ENCODE results near the gene KYAT1.

The KYAT1 gene

GRCh38 chr9:128840524-128840923 lies 41.2 kb downstream of the KYAT1 start:
- no peak for DNase-seq (ENCODE audit: low spot score)
- TF ChIP-seq, protein P1, sequence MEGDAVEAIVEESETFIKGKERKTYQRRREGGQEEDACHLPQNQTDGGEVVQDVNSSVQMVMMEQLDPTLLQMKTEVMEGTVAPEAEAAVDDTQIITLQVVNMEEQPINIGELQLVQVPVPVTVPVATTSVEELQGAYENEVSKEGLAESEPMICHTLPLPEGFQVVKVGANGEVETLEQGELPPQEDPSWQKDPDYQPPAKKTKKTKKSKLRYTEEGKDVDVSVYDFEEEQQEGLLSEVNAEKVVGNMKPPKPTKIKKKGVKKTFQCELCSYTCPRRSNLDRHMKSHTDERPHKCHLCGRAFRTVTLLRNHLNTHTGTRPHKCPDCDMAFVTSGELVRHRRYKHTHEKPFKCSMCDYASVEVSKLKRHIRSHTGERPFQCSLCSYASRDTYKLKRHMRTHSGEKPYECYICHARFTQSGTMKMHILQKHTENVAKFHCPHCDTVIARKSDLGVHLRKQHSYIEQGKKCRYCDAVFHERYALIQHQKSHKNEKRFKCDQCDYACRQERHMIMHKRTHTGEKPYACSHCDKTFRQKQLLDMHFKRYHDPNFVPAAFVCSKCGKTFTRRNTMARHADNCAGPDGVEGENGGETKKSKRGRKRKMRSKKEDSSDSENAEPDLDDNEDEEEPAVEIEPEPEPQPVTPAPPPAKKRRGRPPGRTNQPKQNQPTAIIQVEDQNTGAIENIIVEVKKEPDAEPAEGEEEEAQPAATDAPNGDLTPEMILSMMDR (IDR thresholded peaks at IDR 0.05; ENCODE audit: extremely low read depth, insufficient read depth, missing control alignments), result no peak
- in situ Hi-C loops (cut with MboI; ENCODE audit: low pct_unique_long_range_greater_than_20kb, low sequenced_read_pairs, unreplicated experiment), result no loop called here

DNA sequence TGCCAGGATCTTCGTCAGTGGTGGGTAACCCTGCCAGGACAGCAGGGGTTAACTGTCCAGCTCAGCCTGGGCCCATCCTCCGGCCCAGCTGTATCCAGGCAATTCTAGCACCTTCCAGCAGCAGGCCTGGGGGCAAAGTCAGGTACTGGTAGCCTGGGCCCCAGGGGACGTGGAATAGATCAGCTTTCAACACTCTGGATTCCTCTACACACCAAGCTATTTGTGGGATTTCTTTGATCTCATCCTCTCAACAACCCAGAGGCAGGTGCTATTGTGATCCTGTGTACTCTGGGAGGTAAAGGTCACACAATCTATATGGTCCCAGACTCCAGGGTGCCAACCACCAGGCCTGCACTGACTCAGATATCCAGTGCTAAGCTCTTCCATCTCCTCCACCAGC lies 43.4 kb downstream of the KYAT1 start:
- in situ Hi-C loops (cut with MboI; ENCODE audit: low pct_unique_long_range_greater_than_20kb, low sequenced_read_pairs, unreplicated experiment), result no loop called here
- TF ChIP-seq, protein P1 (IDR thresholded peaks at IDR 0.05; ENCODE audit: extremely low read depth, insufficient read depth, missing control alignments), result no peak
- DNase-seq (ENCODE audit: low spot score), result no peak

DNA sequence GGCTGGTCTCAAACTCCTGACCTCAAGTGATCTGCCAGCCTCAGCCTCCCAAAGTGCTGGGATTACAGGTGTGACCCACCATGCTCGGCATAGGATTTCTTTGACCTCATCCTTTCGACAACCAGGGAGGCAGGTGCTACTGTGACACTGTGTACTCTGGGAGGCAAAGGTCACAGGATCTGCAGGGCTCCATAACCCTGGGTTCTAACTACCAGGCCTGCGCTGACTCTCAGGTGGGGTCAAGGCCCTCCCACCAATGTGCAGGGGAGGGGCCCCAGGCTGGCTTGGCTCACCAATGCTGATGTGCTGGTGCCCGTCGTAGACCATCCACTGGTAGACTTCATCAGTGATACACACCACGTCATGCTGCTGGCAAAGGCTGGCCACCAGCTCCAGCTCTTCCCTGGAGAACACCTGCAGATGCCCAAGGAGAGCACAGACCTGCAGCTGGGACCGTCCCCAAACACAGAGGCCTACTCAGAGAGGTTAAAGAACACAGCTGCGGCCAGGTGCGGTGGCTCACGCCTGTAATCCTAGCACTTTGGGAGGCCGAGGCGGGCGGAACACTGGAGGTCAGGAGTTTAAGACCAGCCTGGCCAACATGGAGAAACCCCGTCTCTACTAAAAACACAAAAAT lies 45.1 kb downstream of the KYAT1 start:
- no peak for DNase-seq (ENCODE audit: low spot score)
- TF ChIP-seq, protein P1 (IDR thresholded peaks at IDR 0.05; ENCODE audit: extremely low read depth, insufficient read depth, missing control alignments), result no peak
- in situ Hi-C loops (cut with MboI; ENCODE audit: low pct_unique_long_range_greater_than_20kb, low sequenced_read_pairs, unreplicated experiment), result no loop called here

- DNase-seq (ENCODE audit: low spot score), result no peak
- TF ChIP-seq, protein P1 (IDR thresholded peaks at IDR 0.05; ENCODE audit: extremely low read depth, insufficient read depth, missing control alignments), result no peak
- in situ Hi-C loops (cut with MboI; ENCODE audit: low pct_unique_long_range_greater_than_20kb, low sequenced_read_pairs, unreplicated experiment), result no loop called here
Observed at GRCh38 chr9:128835246-128836210, 46.2 kb downstream of the KYAT1 start.

DNA sequence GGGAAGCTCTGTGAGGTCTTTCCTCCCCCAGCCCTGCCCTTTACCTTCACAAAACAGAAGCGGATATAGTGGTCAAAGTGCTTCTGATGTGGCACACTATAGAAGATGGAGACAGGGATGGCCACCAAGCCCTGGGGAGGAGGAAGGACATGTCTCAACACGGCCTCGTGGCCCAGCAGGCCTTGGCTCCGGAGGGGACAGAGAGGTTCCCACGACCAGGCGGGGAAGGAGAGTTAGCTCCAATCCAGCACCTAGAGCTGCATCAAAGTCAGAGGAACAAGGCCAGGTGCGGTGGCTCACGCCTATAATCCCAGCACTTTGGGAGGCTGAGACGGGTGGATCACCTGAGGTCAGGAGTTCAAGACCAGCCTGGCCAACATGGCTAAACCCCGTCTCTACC lies 48.1 kb downstream of the KYAT1 start:
- in situ Hi-C loops (cut with MboI; ENCODE audit: low pct_unique_long_range_greater_than_20kb, low sequenced_read_pairs, unreplicated experiment), result no loop called here
- TF ChIP-seq, protein P1 (IDR thresholded peaks at IDR 0.05; ENCODE audit: extremely low read depth, insufficient read depth, missing control alignments), result no peak
- DNase-seq (ENCODE audit: low spot score), result no peak

DNA sequence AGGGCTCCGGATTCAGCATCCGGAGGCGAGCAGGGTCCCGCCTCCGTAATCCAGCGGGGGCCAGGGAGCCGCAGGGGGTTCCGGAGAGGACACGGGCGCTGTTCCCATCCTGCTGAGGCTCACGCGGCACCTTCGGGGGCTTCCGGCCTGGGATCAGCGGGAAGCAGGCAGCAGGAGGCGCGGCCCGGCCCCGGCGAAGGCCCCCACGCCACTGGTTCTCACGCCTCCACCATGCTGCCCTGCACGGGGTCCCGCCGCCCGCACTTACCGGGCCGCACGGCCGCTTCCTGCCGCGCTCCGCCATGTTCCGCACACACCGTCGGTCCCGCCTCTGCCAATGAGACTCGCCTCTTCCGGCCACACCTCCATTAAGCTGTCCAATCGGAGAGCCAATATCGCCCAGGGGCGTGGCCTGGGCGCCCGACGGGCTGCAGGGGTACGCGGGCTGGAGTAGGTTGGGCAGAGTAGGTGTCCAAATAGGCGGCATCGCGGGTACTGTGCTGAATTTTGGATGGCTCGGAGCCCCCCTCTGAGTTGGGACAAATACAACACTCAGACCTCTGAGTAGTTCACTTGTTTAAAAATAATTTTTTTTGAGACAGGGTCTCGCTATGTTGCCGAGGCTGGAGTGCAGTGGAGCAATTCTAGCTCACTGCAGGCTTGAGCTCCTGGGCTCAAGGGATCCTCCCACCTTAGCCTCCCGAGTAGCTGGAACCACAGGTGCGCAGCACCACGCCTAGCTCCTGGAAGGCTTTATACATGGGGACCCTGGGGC lies 52.1 kb downstream of the KYAT1 start, which contains the start of gene SPOUT1:
Gene SPOUT1, minus strand, starts transcription at position 318 of the 775 bp plus-strand sequence. Its CDS starts 14 bp downstream, at position 304.
- TF ChIP-seq, protein P1 (IDR thresholded peaks at IDR 0.05; ENCODE audit: extremely low read depth, insufficient read depth, missing control alignments), result no peak
- in situ Hi-C loops (cut with MboI; ENCODE audit: low pct_unique_long_range_greater_than_20kb, low sequenced_read_pairs, unreplicated experiment), result no loop called here
- DNase-seq (ENCODE audit: low spot score), result peak; percentile 99
